Panc1 (cell line): ENCODE results near the gene ID1.

Experiments used
- TCF7L2 ChIP-seq: IDR thresholded peaks from 2 replicates; pipeline ENCODE4 v1.6.1; 2011; ENCODE audit warnings: mild to moderate bottlenecking, low read depth, low read length, inconsistent platforms
- TF ChIP-seq, protein P1 (sequence below): fragments of 450-650 bp; IDR thresholded peaks from 2 replicates; pipeline ENCODE4 v1.5.1; 2017; ENCODE audit warnings: mild to moderate bottlenecking
- TF ChIP-seq, protein P2 (sequence below), 2 experiments: IDR thresholded peaks; 2 replicates each; pipeline ENCODE4 v1.6.1; 2011 to 2012; ENCODE audit warnings: low read depth in 2 of 2, control low read depth in 1 of 2, low read length in 1 of 2, mild to moderate bottlenecking in 1 of 2, moderate library complexity in 1 of 2; ENCODE audit not compliant: insufficient read depth in 1 of 2

DNA sequence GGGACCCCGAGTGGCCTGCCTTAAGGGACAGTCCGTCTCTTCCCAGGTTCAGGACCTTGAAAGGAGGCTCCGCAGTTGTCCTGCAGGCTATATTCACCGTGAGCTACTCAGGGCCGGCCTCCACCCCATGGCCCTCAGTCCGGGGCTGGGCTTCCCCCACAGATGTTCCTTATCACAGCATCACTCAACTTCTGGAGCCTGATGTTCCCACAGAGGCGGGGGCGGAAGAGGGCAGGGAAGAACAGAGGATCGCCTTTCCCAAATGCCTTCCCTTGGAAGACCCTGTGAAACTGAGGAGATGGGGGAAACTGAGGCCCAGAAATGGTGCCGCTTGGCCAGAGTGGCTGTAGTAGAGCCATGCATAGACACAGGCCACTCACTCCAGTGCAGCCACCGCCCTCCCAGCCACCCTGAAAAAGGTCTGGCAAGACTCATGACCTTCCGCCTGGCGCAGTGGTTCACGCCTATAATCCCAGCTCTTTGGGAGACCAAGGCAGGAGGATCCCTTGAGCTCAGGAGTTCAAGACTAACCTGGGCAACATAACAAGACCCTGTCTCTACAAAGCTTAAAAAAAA is 28.3 kb downstream of the ID1 start:
- TF ChIP-seq, protein P1, sequence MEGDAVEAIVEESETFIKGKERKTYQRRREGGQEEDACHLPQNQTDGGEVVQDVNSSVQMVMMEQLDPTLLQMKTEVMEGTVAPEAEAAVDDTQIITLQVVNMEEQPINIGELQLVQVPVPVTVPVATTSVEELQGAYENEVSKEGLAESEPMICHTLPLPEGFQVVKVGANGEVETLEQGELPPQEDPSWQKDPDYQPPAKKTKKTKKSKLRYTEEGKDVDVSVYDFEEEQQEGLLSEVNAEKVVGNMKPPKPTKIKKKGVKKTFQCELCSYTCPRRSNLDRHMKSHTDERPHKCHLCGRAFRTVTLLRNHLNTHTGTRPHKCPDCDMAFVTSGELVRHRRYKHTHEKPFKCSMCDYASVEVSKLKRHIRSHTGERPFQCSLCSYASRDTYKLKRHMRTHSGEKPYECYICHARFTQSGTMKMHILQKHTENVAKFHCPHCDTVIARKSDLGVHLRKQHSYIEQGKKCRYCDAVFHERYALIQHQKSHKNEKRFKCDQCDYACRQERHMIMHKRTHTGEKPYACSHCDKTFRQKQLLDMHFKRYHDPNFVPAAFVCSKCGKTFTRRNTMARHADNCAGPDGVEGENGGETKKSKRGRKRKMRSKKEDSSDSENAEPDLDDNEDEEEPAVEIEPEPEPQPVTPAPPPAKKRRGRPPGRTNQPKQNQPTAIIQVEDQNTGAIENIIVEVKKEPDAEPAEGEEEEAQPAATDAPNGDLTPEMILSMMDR: no peak
- no peak for TF ChIP-seq TCF7L2
- TF ChIP-seq, protein P2, sequence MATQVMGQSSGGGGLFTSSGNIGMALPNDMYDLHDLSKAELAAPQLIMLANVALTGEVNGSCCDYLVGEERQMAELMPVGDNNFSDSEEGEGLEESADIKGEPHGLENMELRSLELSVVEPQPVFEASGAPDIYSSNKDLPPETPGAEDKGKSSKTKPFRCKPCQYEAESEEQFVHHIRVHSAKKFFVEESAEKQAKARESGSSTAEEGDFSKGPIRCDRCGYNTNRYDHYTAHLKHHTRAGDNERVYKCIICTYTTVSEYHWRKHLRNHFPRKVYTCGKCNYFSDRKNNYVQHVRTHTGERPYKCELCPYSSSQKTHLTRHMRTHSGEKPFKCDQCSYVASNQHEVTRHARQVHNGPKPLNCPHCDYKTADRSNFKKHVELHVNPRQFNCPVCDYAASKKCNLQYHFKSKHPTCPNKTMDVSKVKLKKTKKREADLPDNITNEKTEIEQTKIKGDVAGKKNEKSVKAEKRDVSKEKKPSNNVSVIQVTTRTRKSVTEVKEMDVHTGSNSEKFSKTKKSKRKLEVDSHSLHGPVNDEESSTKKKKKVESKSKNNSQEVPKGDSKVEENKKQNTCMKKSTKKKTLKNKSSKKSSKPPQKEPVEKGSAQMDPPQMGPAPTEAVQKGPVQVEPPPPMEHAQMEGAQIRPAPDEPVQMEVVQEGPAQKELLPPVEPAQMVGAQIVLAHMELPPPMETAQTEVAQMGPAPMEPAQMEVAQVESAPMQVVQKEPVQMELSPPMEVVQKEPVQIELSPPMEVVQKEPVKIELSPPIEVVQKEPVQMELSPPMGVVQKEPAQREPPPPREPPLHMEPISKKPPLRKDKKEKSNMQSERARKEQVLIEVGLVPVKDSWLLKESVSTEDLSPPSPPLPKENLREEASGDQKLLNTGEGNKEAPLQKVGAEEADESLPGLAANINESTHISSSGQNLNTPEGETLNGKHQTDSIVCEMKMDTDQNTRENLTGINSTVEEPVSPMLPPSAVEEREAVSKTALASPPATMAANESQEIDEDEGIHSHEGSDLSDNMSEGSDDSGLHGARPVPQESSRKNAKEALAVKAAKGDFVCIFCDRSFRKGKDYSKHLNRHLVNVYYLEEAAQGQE (IDR thresholded peaks at IDR 0.05; ENCODE audit: insufficient read depth in 1 of 2, low read depth in 2 of 2, low read length in 1 of 2): no peak
